Choroid plexus epithelial cell (primary cell): ENCODE data around the gene FOXA3.
A peak's percentile ranks its signal among the peaks of the same experiment; 100 is the strongest.

Source experiments
- DNase-seq: peaks from one replicate; pipeline ENCODE4 v3.0.0-alpha.2; 2010; ENCODE audit warnings: low read depth
- H3K4me3 ChIP-seq: 2 replicates; pipeline ENCODE4 v1.5.1; 2011; ENCODE audit warnings: low read depth, mild to moderate bottlenecking, control low read depth, low read length, moderate library complexity
- CTCF ChIP-seq: conservative IDR thresholded peaks from 2 replicates; pipeline ENCODE4 v1.5.1; 2011; ENCODE audit warnings: low read depth, mild to moderate bottlenecking, control low read depth, inconsistent platforms, low read length, moderate library complexity

Gene FOXA3

GRCh38 chr19:45901912-45902650, 38.0 kb downstream of the FOXA3 start, which contains the start of gene MYPOP:
TSS of gene MYPOP (minus strand) at chr19:45902613. CDS start at chr19:45901773, 840 bp downstream.
- TF ChIP-seq CTCF = peak; percentile 7
- peak within 1 kb of the TSS; percentile 80 for H3K4me3 ChIP-seq
- DNase-seq = no peak

GRCh38 chr19:45902651-45903625, 38.8 kb downstream of the FOXA3 start:
- no peak for TF ChIP-seq CTCF
- peak overlapping the region; percentile 80 for H3K4me3 ChIP-seq
- peak; percentile 98 for DNase-seq

- TF ChIP-seq CTCF = no peak
- H3K4me3 ChIP-seq = no peak overlapping the region
- DNase-seq = no peak
Observed at GRCh38 chr19:45905011-45905410, 40.9 kb downstream of the FOXA3 start.

GRCh38 chr19:45906221-45906620, 42.1 kb downstream of the FOXA3 start:
- TF ChIP-seq CTCF = no peak
- no peak for DNase-seq
- no peak overlapping the region for H3K4me3 ChIP-seq

GRCh38 chr19:45908956-45909355, 44.8 kb downstream of the FOXA3 start:
- TF ChIP-seq CTCF = no peak
- no peak for DNase-seq
- H3K4me3 ChIP-seq = no peak overlapping the region

GRCh38 chr19:45911291-45911690, 47.2 kb downstream of the FOXA3 start:
- no peak for DNase-seq
- no peak for TF ChIP-seq CTCF
- H3K4me3 ChIP-seq = no peak overlapping the region
